GM21737 (cell line): ENCODE data around the gene SHANK2.

ENCODE experiments used
- ATAC-seq: cut with Tn5 transposase; IDR thresholded peaks from one replicate; pipeline ENCODE4 v1.9.1; 2021; ENCODE audit warnings: mild to moderate bottlenecking, moderate library complexity; ENCODE audit not compliant: unreplicated experiment

Gene SHANK2

GRCh38 chr11:71252269-71252769 is at the start of gene SHANK2:
SHANK2 (minus strand) TSS chr11:71252577; CDS start chr11:71147326, 105,251 bp downstream.
- no peak for ATAC-seq

GRCh38 chr11:71301858-71302533 is 49.6 kb upstream of the SHANK2 start:
- ATAC-seq, result no peak

GRCh38 chr11:71301046-71301857 is 48.9 kb upstream of the SHANK2 start:
- ATAC-seq, result no peak

GRCh38 chr11:71300187-71300586 is 47.8 kb upstream of the SHANK2 start:
- no peak for ATAC-seq

- no peak for ATAC-seq
These were observed 46.4 kb upstream of the SHANK2 start for GRCh38 chr11:71298761-71299181.

GRCh38 chr11:71298016-71298550 is 45.7 kb upstream of the SHANK2 start:
- no peak for ATAC-seq

- ATAC-seq, result no peak
These were observed 42.6 kb upstream of the SHANK2 start for GRCh38 chr11:71294846-71295600.

- no peak for ATAC-seq
These were observed 41.8 kb upstream of the SHANK2 start for GRCh38 chr11:71293961-71294782.

- ATAC-seq, result no peak
These were observed 34.6 kb upstream of the SHANK2 start for GRCh38 chr11:71286701-71287643.

- no peak for ATAC-seq
These were observed 32.7 kb upstream of the SHANK2 start for GRCh38 chr11:71285111-71285510.

GRCh38 chr11:71284525-71285092 is 32.2 kb upstream of the SHANK2 start:
- no peak for ATAC-seq

GRCh38 chr11:71283971-71284441 is 31.6 kb upstream of the SHANK2 start:
- ATAC-seq, result no peak

GRCh38 chr11:71282581-71283351 is 30.4 kb upstream of the SHANK2 start:
- no peak for ATAC-seq

- no peak for ATAC-seq
These were observed 29.5 kb upstream of the SHANK2 start for GRCh38 chr11:71281831-71282230.

GRCh38 chr11:71281204-71281603 is 28.8 kb upstream of the SHANK2 start:
- no peak for ATAC-seq

GRCh38 chr11:71279916-71280645 is 27.7 kb upstream of the SHANK2 start:
- ATAC-seq, result no peak

GRCh38 chr11:71272161-71272560 is 19.8 kb upstream of the SHANK2 start:
- no peak for ATAC-seq
